Activated naive CD4-positive, alpha-beta T cell treated with anti-CD3 and anti-CD28 coated beads, Interleukin-2, amount 50 U/mL, for 72 hours (primary cell): ENCODE measurements around the gene ENKD1. TPM values are rescaled to one million over a fixed set of nuclear protein-coding genes. Genes with fewer than 3 reads are reported as not detected.

Experiments used
- ATAC-seq, 2 donors: fragments of 150-1000 bp; cut with Tn5 transposase; 2 replicates each; pipeline ENCODE4 v1.10.0; 2021; ENCODE audit warnings: mild to moderate bottlenecking in 2 of 2, moderate library complexity in 2 of 2
- DNase-seq, 2 donors: peaks; one replicate each; pipeline ENCODE4 v3.0.0; 2021 to 2022; ENCODE audit warnings: low spot score in 2 of 2
- H3K27ac Mint-ChIP-seq, 2 donors: one replicate each; pipeline ENCODE4 v1.8.0; 2022; ENCODE audit warnings: mild to moderate bottlenecking in 2 of 2, mixed read lengths in 2 of 2
- H3K36me3 Mint-ChIP-seq, 2 donors: one replicate each; pipeline ENCODE4 v1.8.0; 2022; ENCODE audit warnings: mixed read lengths in 2 of 2
- H3K9me3 Mint-ChIP-seq, 2 donors: one replicate each; pipeline ENCODE4 v1.8.0; 2022; ENCODE audit warnings: mixed read lengths in 2 of 2
- total RNA-seq, 2 donors: library from RNA; stranded (reverse); gene quantifications; one replicate each; pipeline ENCODE4 v1.2.3, GENCODE V29; 2022

ENKD1 gene
- total RNA-seq, 2 donors from 2014 or later = 2.4 to 11.0 TPM

GRCh38 chr16:67648088-67648763, 18.3 kb downstream of the ENKD1 start:
- ATAC-seq (no peak), DNase-seq (no peak)
- peaks cover 0 to 18% of the 10 kb centered on the region in 2 donors for H3K36me3 Mint-ChIP-seq
- no peaks in the 10 kb centered on the region for H3K9me3 Mint-ChIP-seq
- H3K27ac Mint-ChIP-seq = peak overlapping the region in 1 of 2 donors; percentile 44

GRCh38 chr16:67647681-67648080, 18.9 kb downstream of the ENKD1 start:
- ATAC-seq = no peak
- no peak overlapping the region for H3K27ac Mint-ChIP-seq
- H3K36me3 Mint-ChIP-seq = peaks cover 0 to 18% of the 10 kb centered on the region in 2 donors
- no peak for DNase-seq
- H3K9me3 Mint-ChIP-seq = no peaks in the 10 kb centered on the region

- no peak for ATAC-seq
- H3K9me3 Mint-ChIP-seq = no peaks in the 10 kb centered on the region
- peaks cover 0 to 17% of the 10 kb centered on the region in 2 donors for H3K36me3 Mint-ChIP-seq
- H3K27ac Mint-ChIP-seq = peak overlapping the region; percentile 50 to 59
- no peak for DNase-seq
These were observed 19.4 kb downstream of the ENKD1 start for GRCh38 chr16:67647111-67647651.

GRCh38 chr16:67645397-67646121, 21.0 kb downstream of the ENKD1 start:
- DNase-seq = no peak
- H3K36me3 Mint-ChIP-seq = peaks cover 0 to 8% of the 10 kb centered on the region in 2 donors
- ATAC-seq = peak in 1 of 2 donors; percentile 5
- no peaks in the 10 kb centered on the region for H3K9me3 Mint-ChIP-seq
- H3K27ac Mint-ChIP-seq = peak overlapping the region; percentile 95 to 96

- ATAC-seq (no peak), DNase-seq (no peak)
- peak overlapping the region; percentile 9 to 95 for H3K27ac Mint-ChIP-seq
- no peaks in the 10 kb centered on the region for H3K36me3 Mint-ChIP-seq
- H3K9me3 Mint-ChIP-seq = no peaks in the 10 kb centered on the region
These were observed 22.5 kb downstream of the ENKD1 start for GRCh38 chr16:67644038-67644437.

GRCh38 chr16:67641779-67642708, 24.5 kb downstream of the ENKD1 start:
- no peak for DNase-seq
- H3K9me3 Mint-ChIP-seq = no peaks in the 10 kb centered on the region
- H3K27ac Mint-ChIP-seq = no peak overlapping the region
- no peaks in the 10 kb centered on the region for H3K36me3 Mint-ChIP-seq
- ATAC-seq = no peak

GRCh38 chr16:67637625-67638024, 28.9 kb downstream of the ENKD1 start:
- ATAC-seq (no peak), DNase-seq (no peak)
- Mint-ChIP-seq H3K9me3 (no peaks in the 10 kb centered on the region), H3K36me3 (no peaks in the 10 kb centered on the region), H3K27ac (peak overlapping the region in 1 of 2 donors; percentile 5)

GRCh38 chr16:67636713-67637112, 29.8 kb downstream of the ENKD1 start:
- no peaks in the 10 kb centered on the region for H3K9me3 Mint-ChIP-seq
- H3K27ac Mint-ChIP-seq = peak overlapping the region; percentile 40 to 75
- no peak for DNase-seq
- no peaks in the 10 kb centered on the region for H3K36me3 Mint-ChIP-seq
- ATAC-seq = no peak

- ATAC-seq = no peak
- Mint-ChIP-seq H3K36me3 (no peaks in the 10 kb centered on the region), H3K27ac (peak overlapping the region in 1 of 2 donors; percentile 48), H3K9me3 (no peaks in the 10 kb centered on the region)
- DNase-seq = no peak
These were observed 34.0 kb downstream of the ENKD1 start for GRCh38 chr16:67632415-67633172.

- Mint-ChIP-seq H3K36me3 (no peaks in the 10 kb centered on the region), H3K9me3 (no peaks in the 10 kb centered on the region), H3K27ac (no peak overlapping the region)
- ATAC-seq (no peak), DNase-seq (no peak)
These were observed 38.3 kb downstream of the ENKD1 start for GRCh38 chr16:67628216-67628615.

- ATAC-seq (peak in 1 of 2 donors; percentile 47), DNase-seq (no peak)
- H3K27ac Mint-ChIP-seq = no peak overlapping the region
- H3K36me3 Mint-ChIP-seq = peaks cover 5 to 9% of the 10 kb centered on the region in 2 donors
- H3K9me3 Mint-ChIP-seq = no peaks in the 10 kb centered on the region
These were observed 52.7 kb downstream of the ENKD1 start for GRCh38 chr16:67613808-67614207.

Other genes starting within 250 kb of the ENKD1 start
- gene HSD11B2, start 235.6 kb downstream of the ENKD1 start, total RNA-seq = 1 to 10 TPM; 1.3 to 2.7 TPM
- 10 to 100 TPM; 20.4 to 22.5 TPM for gene ATP6V0D1, start 185.6 kb downstream of the ENKD1 start, total RNA-seq
- gene AGRP, start 183.2 kb downstream of the ENKD1 start, total RNA-seq = under 1 TPM in 1 of 2 donors, not detected in 1; 0.64 TPM
- gene RIPOR1, start 137.9 kb downstream of the ENKD1 start, total RNA-seq = 10 to 100 TPM; 34.1 to 41.4 TPM
- 10 to 100 TPM; 51.5 to 62.1 TPM for gene CTCF, start 104.2 kb downstream of the ENKD1 start, total RNA-seq
- 100 to 1,000 TPM; 133 to 180 TPM for gene CARMIL2, start 21.6 kb downstream of the ENKD1 start, total RNA-seq
- 10 to 100 TPM; 54.0 to 58.0 TPM for gene ACD, start 6.5 kb downstream of the ENKD1 start, total RNA-seq
- gene PARD6A, start 5.8 kb downstream of the ENKD1 start, total RNA-seq = 10 to 100 TPM; 10.8 to 17.6 TPM
- gene C16orf86, start 64 bp upstream of the ENKD1 start, total RNA-seq = 1 to 10 TPM; 2.0 to 2.1 TPM
- gene GFOD2, start 52.6 kb upstream of the ENKD1 start, total RNA-seq = 10 to 100 TPM; 10.9 to 12.9 TPM
- 10 to 100 TPM; 18.3 to 21.2 TPM for gene RANBP10, start 139.8 kb upstream of the ENKD1 start, total RNA-seq
- under 1 TPM in 1 of 2 donors, not detected in 1; 0.35 TPM for gene TSNAXIP1, start 140.1 kb upstream of the ENKD1 start, total RNA-seq
- 10 to 100 TPM; 26.9 to 43.2 TPM for gene THAP11, start 175.6 kb upstream of the ENKD1 start, total RNA-seq
- gene NUTF2, start 180.2 kb upstream of the ENKD1 start, total RNA-seq = 100 to 1,000 TPM; 111 to 160 TPM
- 10 to 100 TPM; 49.5 to 86.4 TPM for gene CENPT, start 180.9 kb upstream of the ENKD1 start, total RNA-seq
- 100 to 1,000 TPM; 108 to 117 TPM for gene EDC4, start 206.3 kb upstream of the ENKD1 start, total RNA-seq
- gene NRN1L, start 218.1 kb upstream of the ENKD1 start, total RNA-seq = under 1 TPM in 1 of 2 donors, not detected in 1; 0.78 TPM
- 10 to 100 TPM in 1 of 2 donors, 1 to 10 TPM in 1; 3.5 to 11.6 TPM for gene PSKH1, start 226.5 kb upstream of the ENKD1 start, total RNA-seq